WTC11 (cell line): Measurements from ENCODE around the gene C11orf42.

Source experiments
- ATF2 ChIP-seq: sonication (generic); formaldehyde crosslinking; IDR thresholded peaks from 2 replicates; pipeline ENCODE4 v1.8.1; 2022; ENCODE audit warnings: low read depth, missing genetic modification reagents, borderline replicate concordance
- TEAD4 ChIP-seq: sonication (generic); formaldehyde crosslinking; IDR thresholded peaks from 2 replicates; pipeline ENCODE4 v1.8.0; 2022; ENCODE audit warnings: mild to moderate bottlenecking, missing genetic modification reagents

DNA sequence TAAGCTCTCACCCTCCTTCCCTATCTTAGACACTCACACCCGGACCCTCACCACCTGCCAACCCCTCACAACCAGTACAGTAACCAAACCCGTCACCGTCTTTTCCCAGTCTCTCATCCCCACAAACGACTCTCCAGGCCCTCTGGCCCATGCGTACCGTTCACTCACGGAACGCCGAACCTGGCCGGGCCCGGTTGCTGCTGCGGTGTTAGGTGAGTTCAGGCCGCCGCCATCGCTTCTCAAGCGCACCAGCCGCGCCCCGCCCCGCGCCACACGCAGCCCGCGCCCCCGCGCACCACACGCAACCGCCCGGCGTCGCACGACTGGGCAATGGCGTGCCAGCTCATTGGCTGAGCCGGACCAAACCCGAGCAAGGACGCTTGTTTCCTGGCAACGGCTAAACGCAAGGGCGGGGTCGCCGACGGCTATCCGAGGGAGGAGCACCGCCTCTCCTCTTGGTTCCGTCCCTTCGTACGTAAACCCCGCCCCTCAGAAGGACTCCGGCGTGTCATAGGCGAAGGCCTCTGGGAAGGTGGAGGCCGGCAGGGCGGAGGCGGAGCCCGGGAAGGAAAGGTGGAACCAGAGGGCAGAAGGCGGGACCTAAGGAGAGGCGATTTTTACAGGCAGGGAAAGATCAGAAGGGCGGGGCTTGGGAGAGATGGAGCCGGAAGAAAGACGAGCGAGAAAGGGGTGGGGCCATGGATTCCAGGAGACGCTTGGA is 29.2 kb downstream of the C11orf42 start, which contains the start of gene FHIP1B:
- TF ChIP-seq ATF2 (CRISPR knock-in tag) (no peak), TEAD4 (CRISPR knock-in tag) (no peak)
